GM19438 (cell line): ENCODE results near the gene RNF32.

ENCODE experiments used
- ATAC-seq: cut with Tn5 transposase; IDR thresholded peaks from one replicate; pipeline ENCODE4 v1.9.1; 2021; ENCODE audit warnings: low read depth; ENCODE audit not compliant: unreplicated experiment

RNF32 gene

DNA sequence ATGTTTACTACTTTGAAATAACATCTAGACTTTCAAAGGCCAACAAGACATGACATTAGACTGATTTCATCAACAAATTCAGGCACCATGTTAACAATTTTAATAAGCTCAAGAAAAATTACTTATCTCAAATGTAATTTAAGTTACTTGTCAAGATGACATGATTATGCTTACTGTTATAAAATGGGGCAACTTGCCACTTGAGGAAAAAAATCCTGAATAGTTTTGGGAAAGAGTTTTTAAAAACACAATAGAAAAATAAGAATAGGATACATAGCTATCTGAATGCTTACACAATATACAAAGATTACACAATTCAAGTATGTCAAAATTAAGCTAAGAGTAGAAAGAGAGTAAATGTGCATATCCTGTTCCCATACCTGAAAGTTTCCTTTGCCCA is 85.4 kb downstream of the RNF32 start:
- ATAC-seq, result no peak
